ENCODE results near the gene ARHGAP45.

DNA sequence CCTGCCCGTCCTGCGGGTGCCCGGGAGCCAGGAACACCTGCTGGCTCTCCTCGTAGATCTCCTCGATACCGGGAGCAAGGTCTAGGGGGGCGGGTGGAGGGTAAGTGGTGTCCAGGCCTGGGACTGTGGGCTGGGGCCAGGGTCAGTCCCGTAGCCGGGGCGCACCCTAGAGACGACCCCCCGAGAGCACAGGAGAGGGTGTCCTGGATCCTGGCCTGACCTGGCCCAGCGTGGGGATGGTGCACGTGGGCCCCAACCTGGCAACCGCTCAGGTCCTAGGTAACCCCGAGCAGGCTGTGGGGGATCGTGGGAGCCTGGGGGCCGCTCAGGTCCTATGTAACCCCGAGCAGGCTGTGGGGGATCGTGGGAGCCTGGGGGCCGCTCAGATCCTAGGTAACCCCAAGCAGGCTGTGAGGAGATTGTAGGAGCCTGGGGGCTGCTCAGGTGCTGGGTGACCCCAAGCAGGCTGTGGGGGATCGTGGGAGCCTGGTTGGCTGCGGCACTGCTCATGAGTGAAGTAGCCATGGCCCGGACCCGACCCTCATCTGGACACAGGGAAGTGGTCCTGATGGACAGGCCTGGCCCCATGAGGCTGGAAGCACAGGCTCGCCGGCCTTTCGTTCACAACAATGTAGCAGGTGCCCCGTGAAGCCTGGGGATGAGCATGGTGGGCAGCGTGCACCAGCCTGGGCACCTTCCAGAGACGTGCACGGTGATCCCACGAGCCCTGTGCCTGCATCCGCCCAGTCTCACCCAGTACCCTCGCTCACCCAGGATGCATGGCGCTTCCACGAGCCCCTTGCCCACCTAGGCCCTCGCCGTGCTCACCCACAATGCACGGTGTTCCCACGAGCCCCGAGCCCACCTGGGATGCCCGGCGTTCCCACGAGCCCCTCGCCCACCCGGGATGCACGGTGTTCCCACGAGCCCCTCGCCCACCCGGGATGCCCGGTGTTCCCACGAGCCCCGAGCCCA is 43.0 kb downstream of the ARHGAP45 start:
- TF ChIP-seq POLR2A (IDR thresholded peaks at IDR 0.05; ENCODE audit: low read depth, low read length) (no peak), TAF1 (IDR thresholded peaks at IDR 0.05; ENCODE audit: borderline replicate concordance, low read depth, low read length) (no peak)
